Panc1 (cell line): ENCODE measurements around the gene NBPF8.
"Not testable (repeated sequence)": the region's sequence is repeated elsewhere in the genome, so short reads cannot be mapped to it uniquely, and the experiment has no call there.

Experiments
- CTCF ChIP-seq: fragments of 450-650 bp; IDR thresholded peaks from 2 replicates; pipeline ENCODE4 v1.5.1; 2017; ENCODE audit warnings: mild to moderate bottlenecking
- POLR2AphosphoS5 ChIP-seq: IDR thresholded peaks from 2 replicates; pipeline ENCODE4 v1.6.1; 2012; ENCODE audit warnings: mild to moderate bottlenecking, low read depth, low read length, moderate library complexity
- TCF7L2 ChIP-seq: IDR thresholded peaks from 2 replicates; pipeline ENCODE4 v1.6.1; 2011; ENCODE audit warnings: mild to moderate bottlenecking, low read depth, low read length, inconsistent platforms

GRCh38 chr1:120431626-120432025 lies 16.8 kb downstream of the NBPF8 start:
- not testable (repeated sequence) for TF ChIP-seq CTCF, POLR2AphosphoS5, TCF7L2
